Sigmoid colon (tissue), 7 donors: Measurements from ENCODE around the gene CAPN10. TPM values are rescaled to one million over a fixed set of nuclear protein-coding genes. Genes with fewer than 3 reads are reported as not detected.

Source experiments
- DNase-seq: peaks from one replicate; pipeline ENCODE4 v3.0.0-alpha.2; 2019
- H3K27ac ChIP-seq, 4 donors: fragments of 200-600 bp; sonication (generic); one replicate each; pipeline ENCODE4 v1.5.1; 2016 to 2019; ENCODE audit warnings: mild to moderate bottlenecking in 1 of 4
- H3K27me3 ChIP-seq, 3 donors: fragments of 200-600 bp; sonication (generic); one replicate each; pipeline ENCODE4 v1.5.1; 2019; ENCODE audit warnings: mild to moderate bottlenecking in 1 of 3
- H3K36me3 ChIP-seq, 4 donors: fragments of 200-600 bp; sonication (generic); one replicate each; pipeline ENCODE4 v1.5.1; 2016 to 2019
- H3K4me1 ChIP-seq, 4 donors: fragments of 200-600 bp; sonication (generic); one replicate each; pipeline ENCODE4 v1.5.1; 2017 to 2019
- H3K4me3 ChIP-seq, 4 donors: fragments of 200-600 bp; sonication (generic); one replicate each; pipeline ENCODE4 v1.5.1; 2017 to 2019; ENCODE audit warnings: mild to moderate bottlenecking in 2 of 4, moderate library complexity in 1 of 4
- H3K9me3 ChIP-seq, 4 donors: fragments of 200-600 bp in 3 of 4; sonication (generic) in 3 of 4; one replicate each; pipeline versions ENCODE4 v1.5.1 to v1.6.1; 2013 to 2019
- EP300 ChIP-seq, 4 donors: sonication (generic); formaldehyde crosslinking; IDR thresholded peaks; one replicate each; pipeline ENCODE4 v1.6.1; 2017; ENCODE audit warnings: antibody characterized with exemption in 4 of 4
- POLR2A ChIP-seq, 2 donors: fragments of 450-650 bp; IDR thresholded peaks; one replicate each; pipeline ENCODE4 v1.6.1; 2016; ENCODE audit warnings: antibody characterized with exemption in 2 of 2, mild to moderate bottlenecking in 2 of 2, moderate library complexity in 2 of 2
- POLR2AphosphoS5 ChIP-seq, 4 donors: sonication (generic); formaldehyde crosslinking; IDR thresholded peaks; one replicate each; pipeline ENCODE4 v1.6.1; 2017; ENCODE audit warnings: antibody characterized with exemption in 4 of 4
- WGBS, 2 donors: extraction: QIAGEN DNeasy Blood & Tissue Kit; methylation state at CpG; one replicate each; pipeline ENCODE4 v1.1.7; 2013; 5-methylcytosine and 5-hydroxymethylcytosine counted together
- intact Hi-C: fragments of 100-400 bp; cut with DNase I; formaldehyde crosslinking; loops from one replicate; pipeline ENCODE4 v1.15.1; 2023
- polyA plus RNA-seq, 3 donors: library from polyadenylated mRNA; stranded (reverse); fragments of 200-250 nt; gene quantifications; one replicate each; pipeline ENCODE4 v1.2.3, GENCODE V29; 2013
- total RNA-seq, 4 donors: library from RNA; depleted of rRNA; stranded (reverse); fragments of >200 nt; gene quantifications; one replicate each; pipeline ENCODE4 v1.1.0, GENCODE V29; 2016
- TF ChIP-seq, protein P1 (sequence below), 4 experiments: fragments of 450-650 bp in 3 of 4; fragments of 200-600 bp in 1 of 4; IDR thresholded peaks; one replicate each; pipeline ENCODE4 v1.5.1; 2016 to 2019; ENCODE audit warnings: antibody characterized with exemption in 4 of 4, mild to moderate bottlenecking in 3 of 4, moderate library complexity in 2 of 4
- donor health status: healthy with polysubstance abuse.
- donor health status: Bipolar disorder and iron deficiency.
- donor health status: healthy.

The CAPN10 gene
- total and polyA plus RNA-seq, 7 donors = 10.5 to 33.0 (median 16.4) TPM

DNA sequence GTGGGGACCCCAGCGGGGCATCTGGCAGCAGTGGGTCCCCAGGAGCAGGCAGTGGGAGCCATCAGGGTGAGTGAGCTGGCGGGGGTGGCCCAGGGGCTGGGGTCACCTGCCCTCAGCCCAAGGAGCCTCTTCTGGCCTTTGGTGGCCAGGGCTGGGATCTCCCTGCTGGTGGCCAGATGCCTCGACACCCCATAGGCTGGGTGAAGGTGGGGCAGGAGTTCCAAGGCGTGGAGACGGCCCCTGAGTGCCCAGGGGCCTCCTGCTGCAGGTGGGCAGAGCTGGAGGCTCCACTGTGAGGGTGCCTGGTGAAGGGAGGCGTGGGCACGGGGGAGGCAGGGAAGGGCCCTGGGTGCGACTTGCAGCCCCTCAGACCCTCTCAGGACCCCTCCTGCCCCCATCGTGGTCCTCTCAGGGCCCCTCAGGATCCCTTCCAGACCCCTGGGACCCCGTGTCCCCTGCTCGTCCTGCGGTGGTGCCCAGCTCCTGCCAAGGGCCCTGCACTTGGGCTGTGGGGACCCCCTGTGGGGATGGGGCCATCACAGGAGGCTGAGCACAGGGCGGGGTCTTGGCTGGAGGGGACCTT lies 33.7 kb downstream of the CAPN10 start:
- no peaks in the 10 kb centered on the region for H3K9me3 ChIP-seq
- H3K36me3 ChIP-seq = no peaks in the 10 kb centered on the region
- intact Hi-C loops = no loop called here

DNA sequence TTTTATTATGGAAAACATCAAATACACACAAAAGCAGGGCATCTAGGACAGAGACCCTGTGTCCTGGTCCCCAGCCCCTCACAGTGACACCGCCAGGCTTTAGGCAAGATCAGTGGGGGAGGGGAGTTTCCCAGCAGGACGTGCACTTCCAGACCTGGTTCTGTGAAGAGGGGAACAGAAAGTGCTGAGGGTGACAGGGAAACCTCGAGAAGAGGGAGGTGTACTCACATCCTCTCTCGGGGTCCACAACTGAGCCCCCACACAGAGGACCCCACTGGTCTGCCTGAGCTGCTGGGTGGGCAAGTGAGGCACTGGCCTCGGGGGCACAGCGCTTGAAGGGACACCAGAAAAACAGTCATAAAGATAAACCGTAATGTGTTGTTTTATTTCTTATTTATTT lies 34.3 kb downstream of the CAPN10 start:
- Histone ChIP-seq H3K27ac (no peak overlapping the region), H3K36me3 (no peaks in the 10 kb centered on the region), H3K4me1 (no peaks in the 10 kb centered on the region), H3K4me3 (no peak overlapping the region), H3K27me3 (peaks cover 0 to 7% (median 0%) of the 10 kb centered on the region in 3 donors), H3K9me3 (no peaks in the 10 kb centered on the region)
- intact Hi-C loops = no loop called here
- no peak for DNase-seq
- WGBS, 2 donors = 79 to 86% methylated on average over 7 of the region's 7 CpGs
- TF ChIP-seq, protein P1, sequence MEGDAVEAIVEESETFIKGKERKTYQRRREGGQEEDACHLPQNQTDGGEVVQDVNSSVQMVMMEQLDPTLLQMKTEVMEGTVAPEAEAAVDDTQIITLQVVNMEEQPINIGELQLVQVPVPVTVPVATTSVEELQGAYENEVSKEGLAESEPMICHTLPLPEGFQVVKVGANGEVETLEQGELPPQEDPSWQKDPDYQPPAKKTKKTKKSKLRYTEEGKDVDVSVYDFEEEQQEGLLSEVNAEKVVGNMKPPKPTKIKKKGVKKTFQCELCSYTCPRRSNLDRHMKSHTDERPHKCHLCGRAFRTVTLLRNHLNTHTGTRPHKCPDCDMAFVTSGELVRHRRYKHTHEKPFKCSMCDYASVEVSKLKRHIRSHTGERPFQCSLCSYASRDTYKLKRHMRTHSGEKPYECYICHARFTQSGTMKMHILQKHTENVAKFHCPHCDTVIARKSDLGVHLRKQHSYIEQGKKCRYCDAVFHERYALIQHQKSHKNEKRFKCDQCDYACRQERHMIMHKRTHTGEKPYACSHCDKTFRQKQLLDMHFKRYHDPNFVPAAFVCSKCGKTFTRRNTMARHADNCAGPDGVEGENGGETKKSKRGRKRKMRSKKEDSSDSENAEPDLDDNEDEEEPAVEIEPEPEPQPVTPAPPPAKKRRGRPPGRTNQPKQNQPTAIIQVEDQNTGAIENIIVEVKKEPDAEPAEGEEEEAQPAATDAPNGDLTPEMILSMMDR (IDR thresholded peaks at IDR 0.05) = no peak
- no peak for TF ChIP-seq POLR2AphosphoS5 (IDR thresholded peaks at IDR 0.05)
- TF ChIP-seq POLR2A (IDR thresholded peaks at IDR 0.05) = no peak
- no peak for TF ChIP-seq EP300 (IDR thresholded peaks at IDR 0.05)

More for the DNA sequence above, 33.7 kb downstream of the CAPN10 start:
- Histone ChIP-seq H3K4me1 (no peaks in the 10 kb centered on the region), H3K4me3 (no peak overlapping the region), H3K27ac (no peak overlapping the region), H3K27me3 (peaks cover 0 to 7% (median 0%) of the 10 kb centered on the region in 3 donors)
- 91 to 95% methylated on average over 13 of the region's 13 CpGs for WGBS, 2 donors
- TF ChIP-seq POLR2AphosphoS5 (IDR thresholded peaks at IDR 0.05) = no peak
- TF ChIP-seq POLR2A (IDR thresholded peaks at IDR 0.05) = no peak
- DNase-seq = peak; percentile 54

DNA sequence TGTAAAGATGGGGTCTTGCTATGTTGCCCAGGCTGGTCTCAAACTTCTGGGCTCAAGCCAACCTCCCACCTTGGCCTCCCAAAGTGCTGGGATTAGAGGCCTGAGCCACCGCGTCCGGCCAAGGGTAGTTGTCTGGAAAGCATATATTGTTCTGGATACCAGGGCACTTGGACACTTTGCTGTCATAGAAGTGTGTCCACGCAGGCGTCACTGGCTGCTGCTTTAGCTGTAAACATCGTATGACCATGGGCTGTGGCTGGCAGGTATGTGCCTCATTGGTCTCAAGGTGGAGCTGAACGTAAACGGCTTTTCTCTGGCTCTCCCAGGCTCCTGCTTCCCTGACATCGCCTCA lies 35.5 kb downstream of the CAPN10 start:
- intact Hi-C loops = no loop called here
- Histone ChIP-seq H3K36me3 (no peaks in the 10 kb centered on the region), H3K4me1 (no peaks in the 10 kb centered on the region), H3K27ac (no peak overlapping the region), H3K9me3 (no peaks in the 10 kb centered on the region), H3K27me3 (peaks cover 0 to 7% (median 0%) of the 10 kb centered on the region in 3 donors), H3K4me3 (no peak overlapping the region)
- WGBS, 2 donors = 72 to 76% methylated on average over 9 of the region's 9 CpGs
- TF ChIP-seq POLR2A (IDR thresholded peaks at IDR 0.05) (no peak), POLR2AphosphoS5 (IDR thresholded peaks at IDR 0.05) (no peak), EP300 (IDR thresholded peaks at IDR 0.05) (no peak)
- TF ChIP-seq, protein P1 (IDR thresholded peaks at IDR 0.05) = no peak
- DNase-seq = peak; percentile 55

DNA sequence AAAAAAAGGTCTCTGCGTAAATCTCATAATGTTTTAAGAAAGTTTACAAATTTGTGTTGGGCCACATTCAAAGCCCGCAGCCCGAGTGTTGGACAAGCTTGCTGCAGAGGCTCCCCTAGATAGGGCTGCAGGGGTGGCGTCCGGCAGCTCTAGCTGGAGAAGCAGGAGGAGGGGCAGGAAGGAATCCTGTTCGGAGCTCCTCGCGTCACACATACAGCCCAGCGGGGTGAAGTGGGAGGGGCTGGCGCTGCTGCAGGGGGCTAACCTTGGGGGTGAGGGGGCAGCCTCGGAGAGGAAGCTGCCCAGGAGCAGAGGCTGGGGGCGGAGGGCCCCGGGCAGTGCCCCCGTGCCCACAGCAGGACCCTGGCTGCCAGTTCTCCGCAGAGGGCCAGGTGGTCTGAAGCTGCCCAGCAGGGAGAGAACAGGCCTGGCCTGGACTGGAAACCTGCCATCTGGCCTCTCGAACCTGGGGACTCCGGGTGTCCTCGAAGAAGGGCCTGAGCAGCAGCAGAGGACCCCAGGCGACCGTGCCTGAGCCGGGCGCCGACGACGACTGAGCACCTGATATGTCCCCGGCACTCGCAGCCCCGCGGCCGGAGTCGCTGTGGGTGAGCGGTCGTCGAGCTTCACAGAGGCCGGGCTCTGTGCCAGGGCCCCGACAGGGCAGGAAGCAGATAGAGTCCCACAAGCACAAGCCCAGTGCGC lies 36.1 kb downstream of the CAPN10 start:
- H3K36me3 ChIP-seq = no peaks in the 10 kb centered on the region
- TF ChIP-seq POLR2AphosphoS5 (IDR thresholded peaks at IDR 0.05) (no peak), POLR2A (IDR thresholded peaks at IDR 0.05) (no peak), EP300 (IDR thresholded peaks at IDR 0.05) (no peak)
- TF ChIP-seq, protein P1 (IDR thresholded peaks at IDR 0.05) = no peak
- 36 to 79% methylated on average over 37 of the region's 37 CpGs for WGBS, 2 donors
- H3K9me3 ChIP-seq = no peaks in the 10 kb centered on the region
- intact Hi-C loops = no loop called here
- no peak overlapping the region for H3K27ac ChIP-seq
- H3K27me3 ChIP-seq = peaks cover 0 to 7% (median 0%) of the 10 kb centered on the region in 3 donors
- H3K4me1 ChIP-seq = no peaks in the 10 kb centered on the region
- no peak overlapping the region for H3K4me3 ChIP-seq
- DNase-seq = peak; percentile 63

DNA sequence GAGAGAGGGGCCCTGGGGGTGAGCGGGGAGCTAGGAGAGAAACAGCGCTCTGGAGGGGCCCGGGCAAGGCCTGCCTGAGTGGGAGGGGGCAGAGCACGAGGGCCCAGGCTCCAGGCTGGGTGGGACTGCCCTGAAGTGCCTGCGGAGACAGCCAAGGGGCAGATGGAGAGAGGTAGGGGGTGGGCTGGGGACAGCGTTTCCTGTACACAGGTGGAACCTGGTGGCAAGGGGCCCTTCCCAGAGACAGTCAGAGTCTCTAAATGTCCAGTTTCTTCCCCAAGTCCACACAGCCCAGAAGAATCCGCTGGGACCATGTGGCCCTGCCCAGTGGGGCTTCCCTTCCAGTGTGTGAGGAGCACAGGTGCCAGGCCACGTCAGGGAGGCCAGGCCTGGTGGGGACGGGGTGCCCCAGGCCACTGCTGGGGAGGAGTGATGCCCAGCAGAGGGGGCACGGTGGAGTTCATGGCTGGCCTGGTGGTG lies 37.0 kb downstream of the CAPN10 start:
- Histone ChIP-seq H3K4me1 (no peaks in the 10 kb centered on the region), H3K27me3 (peaks cover 0 to 7% (median 0%) of the 10 kb centered on the region in 3 donors), H3K27ac (no peak overlapping the region), H3K36me3 (no peaks in the 10 kb centered on the region), H3K9me3 (no peaks in the 10 kb centered on the region), H3K4me3 (no peak overlapping the region)
- DNase-seq = no peak
- TF ChIP-seq, protein P1 (IDR thresholded peaks at IDR 0.05) = no peak
- TF ChIP-seq POLR2AphosphoS5 (IDR thresholded peaks at IDR 0.05) (no peak), EP300 (IDR thresholded peaks at IDR 0.05) (no peak), POLR2A (IDR thresholded peaks at IDR 0.05) (no peak)
- intact Hi-C loops = no loop called here
- WGBS, 2 donors = 83 to 86% methylated on average over 10 of the region's 10 CpGs
